A549 (cell line): ENCODE measurements around the gene RNF4.

ENCODE experiments used
- BHLHE40 ChIP-seq: IDR thresholded peaks from 2 replicates; pipeline ENCODE4 v1.6.1; 2012; ENCODE audit warnings: low read depth, low read length, inconsistent platforms
- CHD2 ChIP-seq: fragments of 150-350 bp; IDR thresholded peaks from 2 replicates; pipeline ENCODE4 v1.6.1; 2014; ENCODE audit warnings: low read length; ENCODE audit not compliant: partially characterized antibody
- CTCF ChIP-seq: fragments of >200 bp; sonication (Bioruptor Twin); formaldehyde crosslinking; IDR thresholded peaks from 3 replicates; pipeline ENCODE4 v1.5.1; 2016
- EP300 ChIP-seq, 2 experiments: fragments of >200 bp; sonication (Bioruptor Twin); formaldehyde crosslinking; IDR thresholded peaks; 2 replicates in 1 of 2; 3 replicates in 1 of 2; pipeline ENCODE4 v1.6.1; 2016 to 2017
- HDAC2 ChIP-seq: fragments of 200-600 bp; sonication (generic); IDR thresholded peaks from 2 replicates; pipeline ENCODE4 v1.6.1; 2016
- HEYL ChIP-seq: fragments of 250-450 bp; sonication (Bioruptor Pico); IDR thresholded peaks from 2 replicates; pipeline ENCODE4 v1.8.0; 2021; ENCODE audit warnings: mild to moderate bottlenecking, moderate library complexity
- JUN ChIP-seq, 2 experiments: fragments of >200 bp; sonication (Bioruptor Twin); formaldehyde crosslinking; IDR thresholded peaks; 2 replicates in 1 of 2; 3 replicates in 1 of 2; pipeline ENCODE4 v1.6.1; 2016 to 2017
- KDM1A ChIP-seq: fragments of 200-600 bp; sonication (generic); IDR thresholded peaks from 2 replicates; pipeline ENCODE4 v1.6.1; 2016; ENCODE audit warnings: low read depth, mild to moderate bottlenecking
- PBX3 ChIP-seq: IDR thresholded peaks from 2 replicates; pipeline ENCODE4 v1.6.1; 2012
- POLR2A ChIP-seq: IDR thresholded peaks from 2 replicates; pipeline ENCODE4 v1.6.1; 2012; ENCODE audit warnings: mild to moderate bottlenecking, low read length
- REST ChIP-seq: fragments of 200-600 bp; sonication (generic); IDR thresholded peaks from 2 replicates; pipeline ENCODE4 v1.6.1; 2016; ENCODE audit warnings: antibody characterized with exemption, mild to moderate bottlenecking, moderate library complexity
- USF2 ChIP-seq: fragments of 450-650 bp; IDR thresholded peaks from 2 replicates; pipeline ENCODE4 v1.6.1; 2014; ENCODE audit warnings: antibody characterized with exemption

- no peak for TF ChIP-seq HDAC2
- TF ChIP-seq CHD2 = no peak
- no peak for TF ChIP-seq PBX3
- no peak for TF ChIP-seq HEYL (CRISPR knock-in tag)
- TF ChIP-seq JUN (IDR thresholded peaks at IDR 0.05) = no peak
- TF ChIP-seq EP300 (IDR thresholded peaks at IDR 0.05) = no peak
- TF ChIP-seq REST = no peak
- TF ChIP-seq CTCF = no peak
- no peak for TF ChIP-seq POLR2A
- TF ChIP-seq KDM1A = no peak
- TF ChIP-seq BHLHE40 = no peak
- no peak for TF ChIP-seq USF2
These were observed 89.4 kb downstream of the RNF4 start for GRCh38 chr4:2558301-2558700.
